GM23338 (cell line): ENCODE measurements around the gene HRC. TPM values are rescaled to one million over a fixed set of nuclear protein-coding genes. Genes with fewer than 3 reads are reported as not detected.

Experiments
- ATAC-seq: fragments of 200-7000 bp; cut with Tn5 transposase; 3 replicates; pipeline ENCODE4 v1.9.1; 2020
- DNase-seq: peaks from one replicate; pipeline ENCODE4 v3.0.0-alpha.2; 2015; ENCODE audit warnings: low spot score
- H2AFZ ChIP-seq: fragments of 200-600 bp; sonication (generic); 2 replicates; pipeline ENCODE4 v1.8.0; 2016; ENCODE audit warnings: antibody characterized with exemption, mild to moderate bottlenecking, moderate library complexity
- H3F3A ChIP-seq: fragments of 200-600 bp; sonication (generic); replicated peaks from 2 replicates; pipeline ENCODE4 v1.8.0; 2017; ENCODE audit warnings: antibody characterized with exemption, mixed run types, low read depth
- H3K27ac ChIP-seq: fragments of 200-600 bp; sonication (generic); 2 replicates; pipeline ENCODE4 v1.6.1; 2016; ENCODE audit warnings: low read depth
- H3K27me3 ChIP-seq: fragments of 200-600 bp; sonication (generic); 2 replicates; pipeline ENCODE4 v1.8.0; 2016; ENCODE audit warnings: mild to moderate bottlenecking, mixed run types, moderate library complexity; ENCODE audit not compliant: insufficient read depth
- H3K36me3 ChIP-seq: fragments of 200-600 bp; sonication (generic); 2 replicates; pipeline ENCODE4 v1.8.0; 2016; ENCODE audit warnings: mild to moderate bottlenecking; ENCODE audit not compliant: insufficient read depth
- H3K4me1 ChIP-seq: fragments of 200-600 bp; sonication (generic); 2 replicates; pipeline ENCODE4 v1.8.0; 2016; ENCODE audit warnings: mild to moderate bottlenecking, moderate library complexity; ENCODE audit not compliant: insufficient read depth
- H3K4me2 ChIP-seq: fragments of 200-600 bp; sonication (generic); 2 replicates; pipeline ENCODE4 v1.7.1; 2017; ENCODE audit warnings: mixed run types
- H3K4me3 ChIP-seq: fragments of 200-600 bp; sonication (generic); 2 replicates; pipeline ENCODE4 v1.6.1; 2016; ENCODE audit warnings: mixed run types
- H3K79me2 ChIP-seq: fragments of 200-600 bp; sonication (generic); replicated peaks from 2 replicates; pipeline ENCODE4 v1.8.0; 2017; ENCODE audit warnings: mild to moderate bottlenecking; ENCODE audit not compliant: insufficient read depth
- H3K9me2 ChIP-seq: fragments of 200-600 bp; sonication (generic); 2 replicates; pipeline ENCODE4 v1.8.0; 2017; ENCODE audit not compliant: insufficient read depth
- H4K20me1 ChIP-seq: fragments of 200-600 bp; sonication (generic); replicated peaks from 2 replicates; pipeline ENCODE4 v1.8.0; 2017; ENCODE audit warnings: mild to moderate bottlenecking; ENCODE audit not compliant: insufficient read depth
- H3K27ac Mint-ChIP-seq: 2 replicates; pipeline ENCODE4 v1.8.0; 2020; ENCODE audit warnings: inconsistent platforms, mild to moderate bottlenecking, moderate library complexity, mixed read lengths
- H3K27me3 Mint-ChIP-seq: 3 replicates; pipeline ENCODE4 v1.8.0; 2022; ENCODE audit warnings: low read depth, mild to moderate bottlenecking, moderate library complexity, mixed read lengths, inconsistent platforms; ENCODE audit not compliant: insufficient read depth, poor library complexity
- H3K36me3 Mint-ChIP-seq: 3 replicates; pipeline ENCODE4 v1.8.0; 2021; ENCODE audit warnings: low read depth, mild to moderate bottlenecking, inconsistent platforms, moderate library complexity, mixed read lengths
- H3K4me1 Mint-ChIP-seq: 3 replicates; pipeline ENCODE4 v1.8.0; 2020; ENCODE audit warnings: mild to moderate bottlenecking, inconsistent platforms, mixed read lengths
- H3K4me3 Mint-ChIP-seq: 3 replicates; pipeline ENCODE4 v1.8.0; 2021; ENCODE audit warnings: moderate library complexity, mild to moderate bottlenecking, inconsistent platforms, mixed read lengths
- H3K9me3 Mint-ChIP-seq: 3 replicates; pipeline ENCODE4 v1.8.0; 2020; ENCODE audit warnings: moderate library complexity, mild to moderate bottlenecking, inconsistent platforms, mixed read lengths
- CREB1 ChIP-seq: fragments of 250-450 bp; sonication (Bioruptor Pico); IDR thresholded peaks from 2 replicates; pipeline ENCODE4 v1.5.0; 2020; ENCODE audit warnings: low read depth, mild to moderate bottlenecking, moderate library complexity
- EZH2phosphoT487 ChIP-seq: fragments of 200-600 bp; sonication (generic); IDR thresholded peaks from one replicate; pipeline ENCODE4 v1.8.1; 2018; ENCODE audit warnings: antibody characterized with exemption; ENCODE audit not compliant: unreplicated experiment
- JUNB ChIP-seq: IDR thresholded peaks from one replicate; pipeline ENCODE4 v1.6.1; 2016; ENCODE audit warnings: antibody characterized with exemption; ENCODE audit not compliant: unreplicated experiment
- STAT1 ChIP-seq: IDR thresholded peaks from one replicate; pipeline ENCODE4 v1.6.1; 2016; ENCODE audit warnings: antibody characterized with exemption; ENCODE audit not compliant: unreplicated experiment
- ZNF114 ChIP-seq: fragments of 250-450 bp; sonication (Bioruptor Pico); IDR thresholded peaks from 2 replicates; pipeline ENCODE4 v1.5.0; 2020; ENCODE audit warnings: mild to moderate bottlenecking, moderate library complexity
- polyA plus RNA-seq: library from polyadenylated mRNA; unstranded; fragments of >200 nt; fragmentation: Nextera tagmentation; extraction: Ambion mirVana; gene quantifications from 2 replicates; pipeline ENCODE4 v1.2.1, GENCODE V29; 2016
- total RNA-seq: library from RNA; depleted of rRNA; stranded (reverse); fragments of >200 nt; shearing (Covaris generic); gene quantifications from 2 replicates; pipeline ENCODE4 v1.2.3, GENCODE V29; 2014
- TF ChIP-seq, protein P1 (sequence below): fragments of 250-450 bp; sonication (Bioruptor Pico); IDR thresholded peaks from 2 replicates; pipeline ENCODE4 v1.5.0; 2020; ENCODE audit warnings: mild to moderate bottlenecking, moderate library complexity

HRC gene
- total and polyA plus RNA-seq, 2 experiments from 2014 or later: 1.4 to 2.0 TPM

GRCh38 chr19:49104229-49104864 is 50.8 kb downstream of the HRC start (continued):
- TF ChIP-seq, protein P1, sequence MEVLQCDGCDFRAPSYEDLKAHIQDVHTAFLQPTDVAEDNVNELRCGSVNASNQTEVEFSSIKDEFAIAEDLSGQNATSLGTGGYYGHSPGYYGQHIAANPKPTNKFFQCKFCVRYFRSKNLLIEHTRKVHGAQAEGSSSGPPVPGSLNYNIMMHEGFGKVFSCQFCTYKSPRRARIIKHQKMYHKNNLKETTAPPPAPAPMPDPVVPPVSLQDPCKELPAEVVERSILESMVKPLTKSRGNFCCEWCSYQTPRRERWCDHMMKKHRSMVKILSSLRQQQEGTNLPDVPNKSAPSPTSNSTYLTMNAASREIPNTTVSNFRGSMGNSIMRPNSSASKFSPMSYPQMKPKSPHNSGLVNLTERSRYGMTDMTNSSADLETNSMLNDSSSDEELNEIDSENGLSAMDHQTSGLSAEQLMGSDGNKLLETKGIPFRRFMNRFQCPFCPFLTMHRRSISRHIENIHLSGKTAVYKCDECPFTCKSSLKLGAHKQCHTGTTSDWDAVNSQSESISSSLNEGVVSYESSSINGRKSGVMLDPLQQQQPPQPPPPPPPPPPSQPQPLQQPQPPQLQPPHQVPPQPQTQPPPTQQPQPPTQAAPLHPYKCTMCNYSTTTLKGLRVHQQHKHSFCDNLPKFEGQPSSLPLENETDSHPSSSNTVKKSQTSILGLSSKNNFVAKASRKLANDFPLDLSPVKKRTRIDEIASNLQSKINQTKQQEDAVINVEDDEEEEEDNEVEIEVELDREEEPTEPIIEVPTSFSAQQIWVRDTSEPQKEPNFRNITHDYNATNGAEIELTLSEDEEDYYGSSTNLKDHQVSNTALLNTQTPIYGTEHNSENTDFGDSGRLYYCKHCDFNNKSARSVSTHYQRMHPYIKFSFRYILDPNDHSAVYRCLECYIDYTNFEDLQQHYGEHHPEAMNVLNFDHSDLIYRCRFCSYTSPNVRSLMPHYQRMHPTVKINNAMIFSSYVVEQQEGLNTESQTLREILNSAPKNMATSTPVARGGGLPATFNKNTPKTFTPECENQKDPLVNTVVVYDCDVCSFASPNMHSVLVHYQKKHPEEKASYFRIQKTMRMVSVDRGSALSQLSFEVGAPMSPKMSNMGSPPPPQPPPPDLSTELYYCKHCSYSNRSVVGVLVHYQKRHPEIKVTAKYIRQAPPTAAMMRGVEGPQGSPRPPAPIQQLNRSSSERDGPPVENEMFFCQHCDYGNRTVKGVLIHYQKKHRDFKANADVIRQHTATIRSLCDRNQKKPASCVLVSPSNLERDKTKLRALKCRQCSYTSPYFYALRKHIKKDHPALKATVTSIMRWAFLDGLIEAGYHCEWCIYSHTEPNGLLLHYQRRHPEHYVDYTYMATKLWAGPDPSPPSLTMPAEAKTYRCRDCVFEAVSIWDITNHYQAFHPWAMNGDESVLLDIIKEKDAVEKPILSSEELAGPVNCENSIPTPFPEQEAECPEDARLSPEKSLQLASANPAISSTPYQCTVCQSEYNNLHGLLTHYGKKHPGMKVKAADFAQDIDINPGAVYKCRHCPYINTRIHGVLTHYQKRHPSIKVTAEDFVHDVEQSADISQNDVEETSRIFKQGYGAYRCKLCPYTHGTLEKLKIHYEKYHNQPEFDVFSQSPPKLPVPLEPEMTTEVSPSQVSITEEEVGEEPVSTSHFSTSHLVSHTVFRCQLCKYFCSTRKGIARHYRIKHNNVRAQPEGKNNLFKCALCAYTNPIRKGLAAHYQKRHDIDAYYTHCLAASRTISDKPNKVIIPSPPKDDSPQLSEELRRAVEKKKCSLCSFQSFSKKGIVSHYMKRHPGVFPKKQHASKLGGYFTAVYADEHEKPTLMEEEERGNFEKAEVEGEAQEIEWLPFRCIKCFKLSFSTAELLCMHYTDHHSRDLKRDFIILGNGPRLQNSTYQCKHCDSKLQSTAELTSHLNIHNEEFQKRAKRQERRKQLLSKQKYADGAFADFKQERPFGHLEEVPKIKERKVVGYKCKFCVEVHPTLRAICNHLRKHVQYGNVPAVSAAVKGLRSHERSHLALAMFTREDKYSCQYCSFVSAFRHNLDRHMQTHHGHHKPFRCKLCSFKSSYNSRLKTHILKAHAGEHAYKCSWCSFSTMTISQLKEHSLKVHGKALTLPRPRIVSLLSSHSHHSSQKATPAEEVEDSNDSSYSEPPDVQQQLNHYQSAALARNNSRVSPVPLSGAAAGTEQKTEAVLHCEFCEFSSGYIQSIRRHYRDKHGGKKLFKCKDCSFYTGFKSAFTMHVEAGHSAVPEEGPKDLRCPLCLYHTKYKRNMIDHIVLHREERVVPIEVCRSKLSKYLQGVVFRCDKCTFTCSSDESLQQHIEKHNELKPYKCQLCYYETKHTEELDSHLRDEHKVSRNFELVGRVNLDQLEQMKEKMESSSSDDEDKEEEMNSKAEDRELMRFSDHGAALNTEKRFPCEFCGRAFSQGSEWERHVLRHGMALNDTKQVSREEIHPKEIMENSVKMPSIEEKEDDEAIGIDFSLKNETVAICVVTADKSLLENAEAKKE: no peak
- no peak for TF ChIP-seq JUNB

GRCh38 chr19:49103331-49104085 is 51.7 kb downstream of the HRC start:
- H3K27ac Mint-ChIP-seq: no peak overlapping the region
- no peak overlapping the region for H3K27ac ChIP-seq
- H3K9me2 ChIP-seq: no peaks in the 10 kb centered on the region
- H4K20me1 ChIP-seq: peaks cover 28% of the 10 kb centered on the region
- H2AFZ ChIP-seq: no peak overlapping the region
- no peak overlapping the region for H3K4me3 Mint-ChIP-seq
- no peaks in the 10 kb centered on the region; the same call in 1 of the 3 replicates for H3K9me3 Mint-ChIP-seq
- H3K4me3 ChIP-seq: no peak overlapping the region
- peaks cover 20% of the 10 kb centered on the region for H3K27me3 Mint-ChIP-seq
- TF ChIP-seq, protein P1: no peak
- TF ChIP-seq EZH2phosphoT487: no peak
- no peak for TF ChIP-seq JUNB
- TF ChIP-seq STAT1: no peak
- TF ChIP-seq CREB1: no peak
- TF ChIP-seq ZNF114 (CRISPR knock-in tag): no peak
- H3K36me3 Mint-ChIP-seq: peaks cover 87% of the 10 kb centered on the region
- DNase-seq: no peak
- H3F3A ChIP-seq: peaks cover 31% of the 10 kb centered on the region
- peaks cover 34% of the 10 kb centered on the region for H3K36me3 ChIP-seq
- no peaks in the 10 kb centered on the region; the same call in 1 of the 2 replicates for H3K4me1 ChIP-seq
- H3K4me2 ChIP-seq: no peak overlapping the region
- H3K27me3 ChIP-seq: no peaks in the 10 kb centered on the region
- no peak for ATAC-seq
- H3K4me1 Mint-ChIP-seq: peaks cover 23% of the 10 kb centered on the region
- H3K79me2 ChIP-seq: peaks cover 12% of the 10 kb centered on the region
